ELR (cell line): ENCODE data around the gene USH1C.
A peak's percentile ranks its signal among the peaks of the same experiment; 100 is the strongest.

Source experiments
- DNase-seq: peaks from one replicate; pipeline ENCODE4 v3.0.0-alpha.2; 2015; ENCODE audit warnings: low read depth

The USH1C gene

DNA sequence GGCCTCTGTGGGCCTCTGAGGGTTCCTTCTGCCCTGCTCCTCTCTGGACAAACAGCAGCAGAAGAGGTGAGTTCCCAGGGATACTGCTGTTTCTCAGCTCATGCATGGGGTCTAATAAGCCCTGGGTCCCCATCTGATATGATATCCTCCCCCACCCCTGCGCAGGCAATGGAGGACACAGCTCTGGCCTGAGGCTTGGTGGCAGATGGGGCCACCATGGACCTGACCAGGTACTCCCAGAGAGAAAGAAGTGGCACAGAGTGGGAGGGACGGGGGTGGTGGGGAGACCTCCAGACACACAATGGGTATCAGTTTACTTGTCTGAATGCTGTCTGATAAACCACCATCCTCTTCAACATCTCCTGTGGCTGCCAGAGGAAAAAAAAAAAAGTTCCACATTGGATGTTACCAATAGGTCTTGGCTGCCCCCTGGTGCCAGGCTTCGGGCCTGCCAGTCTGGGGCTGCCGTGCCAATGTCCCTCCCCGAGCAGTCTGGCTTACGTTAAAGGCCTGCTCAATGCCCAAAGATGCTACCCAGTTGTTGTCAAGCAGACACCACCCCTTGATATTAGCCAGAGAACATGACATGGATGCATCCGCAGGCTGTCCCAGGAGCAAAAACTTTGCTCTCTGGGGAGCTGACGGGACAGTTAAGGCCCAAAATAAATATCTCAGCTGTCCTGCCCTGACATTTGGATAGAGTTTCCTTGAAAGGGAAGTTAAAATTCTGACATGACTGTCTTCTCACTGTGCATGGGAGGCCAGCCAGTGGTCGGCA, 39.7 kb downstream of the USH1C start:
- DNase-seq, result peak; percentile 79

DNA sequence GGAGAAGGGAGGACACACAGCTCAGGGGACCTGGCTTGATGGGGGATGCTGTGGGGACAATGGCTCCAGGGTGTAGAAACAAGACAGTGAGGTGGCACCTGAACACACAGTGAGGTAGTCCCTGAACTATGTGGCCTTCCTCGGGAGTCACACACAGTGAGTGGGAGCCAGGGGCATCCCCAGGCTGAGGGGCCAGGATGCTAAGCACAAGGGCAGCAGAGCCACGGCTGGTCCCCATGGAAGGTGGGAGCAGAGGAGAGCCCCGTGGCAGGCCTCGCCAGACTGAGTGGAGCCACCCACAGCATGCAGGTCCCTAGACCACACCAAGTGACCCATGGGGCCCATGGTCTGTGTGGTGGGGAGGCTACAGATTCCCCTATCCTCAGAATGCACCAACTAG, 41.6 kb downstream of the USH1C start:
- DNase-seq, result no peak

DNA sequence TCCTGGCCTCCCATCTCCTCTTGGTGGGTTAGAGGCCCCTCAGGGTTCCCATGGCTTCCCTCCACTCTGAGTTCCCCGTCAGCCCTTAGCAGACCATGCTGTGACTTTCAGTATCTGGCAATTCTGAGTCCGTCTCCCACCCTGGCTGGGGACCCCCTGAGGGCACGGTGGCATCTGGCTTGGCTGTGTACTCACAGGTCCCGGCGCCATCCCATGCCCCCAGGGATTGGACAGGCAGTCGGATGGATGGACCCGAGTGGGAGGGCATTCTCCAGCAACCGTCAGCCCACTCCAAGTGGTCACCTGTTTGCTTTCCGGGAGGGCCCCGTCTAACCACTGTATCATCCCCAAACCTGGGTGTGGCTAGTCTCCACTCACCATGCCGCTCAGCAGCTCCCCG, 43.5 kb downstream of the USH1C start:
- DNase-seq, result no peak

DNA sequence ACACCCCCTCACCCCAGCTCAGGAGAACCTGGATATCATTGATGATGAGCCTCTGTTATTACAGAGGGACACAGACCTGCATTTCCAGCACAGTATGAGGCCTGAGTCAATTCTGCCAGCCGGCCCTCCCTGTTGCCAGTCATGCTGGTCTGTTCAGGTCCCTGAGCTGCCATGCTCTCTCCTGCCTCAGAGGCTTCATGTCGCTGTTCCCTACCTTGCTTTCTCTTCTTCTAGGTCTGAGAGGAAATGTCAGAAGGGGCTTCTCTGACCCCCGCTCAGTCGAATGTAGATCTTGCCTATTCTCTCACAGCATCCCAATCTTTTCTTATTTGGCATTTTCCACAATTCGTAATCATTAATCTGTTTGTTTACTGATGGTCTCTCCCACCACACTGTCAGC, 45.7 kb downstream of the USH1C start:
- peak; percentile 51 for DNase-seq

DNA sequence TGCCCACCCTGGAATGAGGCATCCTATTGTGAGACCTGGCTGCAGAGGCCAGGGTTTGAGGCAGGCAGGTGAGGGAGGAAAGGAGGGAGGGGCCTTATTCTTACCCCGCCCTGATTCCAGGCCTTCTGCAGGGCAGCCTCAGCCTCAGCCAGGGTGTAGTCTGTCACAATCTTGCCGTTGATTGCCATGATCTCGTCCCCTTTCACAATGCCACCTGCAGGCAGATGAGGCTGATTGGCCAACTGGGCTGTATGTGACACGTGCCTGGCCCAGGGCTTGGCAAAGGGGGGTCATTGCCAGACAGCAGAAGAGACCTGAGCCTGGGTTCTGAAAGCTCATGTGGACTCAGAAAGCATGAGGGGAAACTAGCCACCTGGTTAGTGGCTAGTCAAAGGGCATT, 46.2 kb downstream of the USH1C start:
- no peak for DNase-seq

DNA sequence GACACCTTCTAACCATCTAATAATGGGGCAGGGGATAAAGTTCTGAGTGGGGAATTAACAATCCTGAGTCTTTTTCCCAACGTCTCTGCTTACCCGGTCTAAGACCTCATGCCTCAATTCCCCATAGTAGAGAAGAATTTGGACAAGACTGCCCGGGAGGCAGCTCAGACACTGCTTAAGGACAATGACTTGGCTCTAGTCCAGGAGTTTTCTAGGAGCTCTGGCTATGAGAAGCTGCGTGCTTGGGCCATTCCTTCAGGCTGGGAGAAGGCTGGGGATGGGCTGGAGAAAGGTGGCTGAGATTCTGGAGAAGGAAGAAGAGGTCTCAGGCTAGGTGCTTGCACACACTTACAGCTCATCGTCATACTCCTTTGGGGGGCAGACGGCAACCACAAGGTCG, 47.8 kb downstream of the USH1C start:
- no peak for DNase-seq

DNA sequence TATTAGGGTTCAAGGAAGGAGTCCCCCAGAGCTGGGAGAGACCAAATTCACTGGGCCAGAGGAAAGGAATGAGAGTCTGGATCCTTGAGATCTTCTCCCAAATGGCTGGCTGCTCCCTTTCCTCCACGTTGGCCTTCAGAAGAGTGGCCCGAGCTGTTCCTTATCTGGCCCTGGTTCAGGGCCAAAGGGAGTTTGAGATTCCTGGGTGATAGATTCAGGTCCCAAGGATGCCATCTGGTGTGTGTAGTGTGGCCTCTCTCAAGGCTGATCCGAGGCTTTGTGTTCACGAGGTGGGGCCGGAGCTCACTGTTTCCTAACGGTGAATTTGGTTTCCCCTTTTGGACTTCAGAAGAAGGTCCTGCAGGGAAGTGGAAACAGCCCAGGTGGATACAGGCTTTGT, 50.2 kb downstream of the USH1C start:
- DNase-seq, result no peak

DNA sequence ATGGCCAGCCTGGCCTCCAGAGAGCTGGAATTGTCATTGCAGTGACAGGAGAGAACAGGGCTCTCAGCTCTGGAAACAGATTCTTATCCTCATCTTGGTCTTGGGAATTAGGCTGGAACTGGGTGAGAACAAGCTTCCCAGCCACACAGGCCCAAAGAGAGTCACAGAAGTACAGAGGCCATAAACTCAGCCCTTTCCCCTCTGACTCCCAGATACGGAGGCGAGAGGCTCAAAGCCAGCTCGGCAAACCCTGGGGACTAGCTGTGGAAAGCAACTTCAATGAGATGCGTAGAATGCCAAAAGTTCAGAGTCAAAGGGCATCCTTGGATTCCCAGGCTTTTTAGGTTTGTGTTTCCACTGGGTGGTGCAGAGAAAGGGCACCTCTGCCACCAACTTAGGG, 53.3 kb downstream of the USH1C start:
- no peak for DNase-seq

DNA sequence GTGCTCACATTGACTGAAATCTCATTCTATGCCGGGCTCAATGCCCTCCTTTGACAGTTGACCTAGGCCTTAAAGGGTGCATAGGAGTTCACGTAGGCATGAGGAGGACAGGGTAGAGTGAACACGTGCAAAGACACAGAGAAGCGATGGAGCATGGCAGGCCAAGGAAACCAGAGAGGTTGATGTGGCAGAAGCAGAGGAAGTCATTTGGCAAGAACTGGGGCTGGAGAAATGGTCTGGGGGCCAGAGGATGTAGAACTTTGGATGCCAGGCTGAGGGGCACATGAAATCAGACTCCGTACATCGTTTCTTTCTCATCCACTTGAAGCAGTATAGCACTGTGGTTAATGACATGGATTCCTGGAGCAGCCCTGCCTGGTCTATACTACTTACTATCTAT, 54.0 kb downstream of the USH1C start:
- no peak for DNase-seq

DNA sequence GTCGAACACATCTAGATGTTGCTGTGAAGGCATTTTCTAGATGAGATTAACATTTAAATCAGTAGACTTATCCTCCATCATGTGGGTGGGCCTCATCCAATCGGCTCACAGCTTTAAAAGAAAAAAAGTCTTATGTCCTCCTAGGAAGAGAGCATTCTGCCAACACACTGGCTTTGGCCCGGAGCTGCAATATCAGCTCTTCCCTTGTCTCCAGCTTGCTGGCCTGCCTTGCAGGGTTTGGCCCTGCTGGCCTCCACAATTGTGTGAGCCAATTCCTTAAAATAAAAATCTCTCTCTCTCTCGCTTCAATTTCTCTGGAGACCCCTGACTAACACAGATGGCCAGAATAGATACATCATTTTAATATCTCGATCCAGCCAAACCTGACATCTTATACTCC, 54.5 kb downstream of the USH1C start:
- no peak for DNase-seq

DNA sequence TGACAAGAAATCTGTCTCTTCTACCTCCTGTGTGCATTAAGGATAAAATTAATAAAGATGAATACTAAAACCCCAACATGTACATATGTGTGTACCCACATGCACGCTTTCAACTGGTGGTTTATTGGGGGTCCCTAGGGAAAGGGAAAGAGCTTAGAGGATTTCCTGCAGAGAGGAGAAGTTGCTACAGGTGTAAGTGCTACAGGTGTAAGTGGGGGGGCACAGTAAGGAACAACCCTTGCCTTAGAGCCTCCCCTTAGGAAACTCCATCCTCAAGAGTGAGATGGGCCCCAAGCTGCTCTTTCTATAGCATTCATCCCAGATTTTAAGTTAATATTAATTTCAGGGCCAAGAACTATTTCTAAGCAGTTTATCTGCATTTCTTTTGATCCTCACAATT, 55.7 kb downstream of the USH1C start:
- no peak for DNase-seq

DNA sequence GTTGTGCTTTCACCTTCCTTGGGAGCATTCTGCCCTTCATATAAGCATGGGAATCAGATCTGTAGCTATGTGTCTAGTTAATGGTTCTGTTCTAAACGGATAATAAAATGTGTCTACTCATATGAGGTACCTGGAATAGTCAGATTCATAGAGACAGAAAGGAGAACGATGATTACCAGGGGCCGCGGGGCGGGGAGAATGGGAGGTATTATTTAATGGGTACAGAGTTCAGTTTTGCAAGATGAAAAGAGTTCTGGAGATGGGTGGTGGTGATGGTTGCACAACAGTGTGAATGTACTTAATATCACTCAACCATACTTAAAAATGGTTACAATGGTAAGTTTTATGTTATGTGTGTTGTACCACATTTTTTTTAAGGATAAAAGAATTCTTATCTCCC, 57.6 kb downstream of the USH1C start:
- DNase-seq, result no peak

DNA sequence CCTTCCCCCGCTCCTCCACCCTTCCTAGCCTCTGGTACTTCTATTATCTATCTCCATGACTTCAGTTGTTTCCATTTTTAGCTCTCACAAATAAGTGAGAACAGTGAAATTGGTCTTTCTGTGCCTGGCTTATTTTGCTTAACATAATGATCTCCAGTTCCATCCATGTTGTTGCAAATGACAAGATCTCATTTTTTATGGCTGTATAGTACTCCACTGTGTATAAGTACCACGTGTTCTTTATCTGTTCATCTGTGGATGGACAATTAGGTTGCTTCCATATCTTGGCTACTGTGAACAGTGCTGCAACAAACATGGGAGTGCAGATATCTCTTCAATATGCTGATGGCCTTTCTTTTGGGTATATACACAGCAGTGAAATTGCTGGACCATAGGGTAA, 60.7 kb downstream of the USH1C start:
- DNase-seq, result no peak

DNA sequence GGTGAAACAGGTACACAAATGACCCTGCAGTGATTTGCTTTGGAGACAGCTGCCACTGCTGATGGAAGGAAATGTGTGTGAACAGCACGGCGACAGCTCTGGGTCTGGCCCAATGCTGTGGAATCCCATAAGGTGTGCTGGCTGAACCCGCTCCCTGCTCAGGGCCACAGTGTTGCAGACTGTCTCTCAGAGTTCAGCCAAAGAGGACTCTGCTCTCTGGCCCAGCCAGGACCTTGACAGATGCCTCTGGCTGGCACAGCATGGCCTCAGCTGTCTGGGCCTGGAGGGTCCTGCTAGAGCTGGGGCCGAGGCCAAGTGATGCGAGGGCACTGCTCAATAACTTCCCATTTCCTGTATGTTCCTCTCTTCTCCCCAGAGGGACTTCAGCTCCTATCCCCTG, 62.3 kb downstream of the USH1C start:
- DNase-seq, result no peak

DNA sequence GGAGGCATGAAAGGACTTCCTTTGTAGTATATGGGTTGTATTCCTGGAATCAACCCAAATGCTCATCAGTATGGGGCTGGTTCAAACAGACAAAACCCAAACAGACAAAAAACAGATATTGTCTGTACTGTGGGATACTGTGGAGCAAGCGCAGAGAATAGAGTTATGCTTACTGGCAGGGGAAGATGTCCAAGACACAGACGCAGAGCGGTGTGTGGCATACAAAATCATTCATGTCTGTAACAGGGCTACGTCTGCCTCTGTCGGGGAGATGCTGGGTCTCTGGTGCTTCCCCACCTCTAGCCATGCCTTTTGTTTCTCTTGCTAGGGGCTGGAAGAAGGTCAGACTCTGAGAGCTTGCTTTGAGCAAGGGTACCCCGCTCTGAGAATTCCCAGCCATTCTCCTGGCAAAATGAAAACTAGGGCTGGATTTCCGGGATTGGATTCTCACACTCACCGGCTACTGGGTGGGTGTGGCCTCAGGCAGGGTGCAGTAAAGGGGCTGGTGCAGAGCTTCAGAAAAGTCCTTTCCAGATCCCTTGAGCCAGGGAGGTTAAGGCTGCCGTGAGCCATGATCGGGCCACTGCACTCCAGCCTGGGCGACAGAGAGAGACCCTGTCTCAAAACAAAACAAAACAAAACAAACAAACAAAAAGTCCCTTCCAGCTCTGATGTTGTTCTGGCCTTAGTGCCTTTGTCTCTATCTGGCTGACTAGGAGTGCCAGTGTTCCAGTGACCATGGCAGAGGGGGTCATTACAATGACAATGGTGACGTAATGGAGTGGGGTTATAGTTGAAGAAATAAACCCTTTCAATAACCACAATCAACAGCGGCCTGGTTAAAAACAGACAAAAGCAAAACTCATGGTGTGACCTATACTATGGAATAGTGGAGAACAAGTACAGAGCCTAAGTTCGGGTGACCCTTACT, 64.7 kb downstream of the USH1C start:
- DNase-seq, result peak; percentile 43

DNA sequence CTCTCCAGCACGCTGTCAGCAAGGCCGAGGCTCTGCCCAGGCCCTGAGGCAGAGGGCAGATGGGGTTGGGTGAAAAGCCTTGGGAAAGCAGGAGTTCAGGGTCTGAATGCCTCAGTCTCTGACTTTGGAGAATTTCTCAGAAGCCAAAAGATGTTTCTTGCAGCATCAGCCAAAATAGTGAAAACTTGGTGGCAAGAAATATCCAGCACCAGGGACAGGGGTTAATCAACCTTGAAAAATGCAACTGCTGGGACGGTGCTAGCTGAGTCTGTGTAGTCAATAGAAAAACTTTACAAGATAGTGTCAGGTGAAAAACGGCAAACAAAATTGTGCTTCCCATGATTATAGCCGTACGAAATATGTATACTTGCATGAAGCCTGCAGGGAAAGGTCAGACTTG, 66.1 kb downstream of the USH1C start:
- no peak for DNase-seq

DNA sequence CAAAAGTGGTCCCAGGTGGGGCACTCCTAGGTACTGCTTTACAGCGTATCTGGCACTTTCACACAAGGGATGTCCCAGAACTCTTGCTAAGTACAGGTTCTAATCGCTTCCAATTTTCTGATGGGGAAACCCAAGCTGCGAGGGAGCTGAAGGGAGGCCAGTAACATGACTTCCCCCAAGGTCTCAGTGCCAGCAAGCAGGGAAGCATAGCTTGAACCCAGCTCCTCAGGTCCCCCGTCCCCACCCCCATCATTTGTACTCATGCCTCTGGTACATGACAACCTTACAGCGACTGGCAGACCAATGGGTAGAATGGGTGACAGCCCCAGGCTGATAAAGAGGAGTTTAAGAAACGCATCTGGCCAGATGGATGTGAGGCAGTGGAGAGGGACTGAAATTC, 66.9 kb downstream of the USH1C start:
- no peak for DNase-seq

DNA sequence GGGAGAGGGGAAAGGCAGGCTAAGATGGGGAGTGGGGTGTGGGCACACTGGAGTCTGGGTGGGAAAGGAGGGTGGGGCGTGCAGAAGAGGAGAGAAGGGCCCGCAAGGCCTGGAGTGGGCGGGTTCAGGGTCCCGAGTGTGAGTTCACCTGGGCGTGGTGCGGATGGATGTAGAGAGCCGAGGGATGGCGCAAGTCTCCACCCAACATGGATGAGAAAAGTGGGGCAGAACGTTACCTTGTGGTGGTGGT, 67.2 kb downstream of the USH1C start:
- DNase-seq, result no peak

DNA sequence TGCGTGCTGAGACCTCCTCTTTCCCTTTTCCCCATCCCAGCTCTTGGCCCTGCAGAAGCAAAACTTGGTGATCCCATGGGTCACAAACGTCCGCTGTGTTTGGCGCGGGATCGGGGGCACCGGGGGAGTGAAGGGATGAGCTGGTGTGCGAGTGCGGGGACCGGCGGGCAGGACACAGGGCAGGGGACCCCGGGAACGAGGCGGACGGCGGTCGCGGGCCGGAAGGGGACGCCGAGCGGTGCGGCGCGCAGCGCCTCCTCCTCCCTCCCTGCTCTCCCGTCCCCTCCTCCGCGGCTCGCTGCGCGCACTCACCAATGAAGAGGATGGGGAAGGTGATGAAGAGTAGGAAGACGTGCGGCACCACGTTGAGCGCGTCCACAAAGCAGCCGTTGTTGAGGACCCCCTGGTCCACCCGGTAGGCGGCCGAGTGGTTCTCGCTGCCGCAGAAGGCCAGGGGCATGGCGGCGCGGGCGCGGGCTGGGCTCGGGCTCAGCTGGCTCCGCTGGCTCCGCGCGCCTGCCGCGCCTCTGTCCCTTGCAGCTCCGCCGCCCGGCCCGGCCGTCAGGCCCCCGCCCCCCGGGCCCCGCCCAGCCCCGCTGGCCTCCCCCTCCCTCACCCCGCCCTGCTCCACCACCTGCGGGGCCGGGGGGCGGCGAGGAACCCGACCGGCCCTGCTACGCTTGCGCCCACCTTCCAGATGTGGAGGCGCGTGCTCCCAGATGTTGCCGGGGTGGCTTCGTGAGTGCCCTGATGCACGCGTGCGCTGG, 67.7 kb downstream of the USH1C start, which contains the start of gene ABCC8:
Gene ABCC8, minus strand, starts transcription at position 529 of the 767 bp plus-strand sequence. Its CDS starts 69 bp downstream, at position 460.
- DNase-seq, result no peak

DNA sequence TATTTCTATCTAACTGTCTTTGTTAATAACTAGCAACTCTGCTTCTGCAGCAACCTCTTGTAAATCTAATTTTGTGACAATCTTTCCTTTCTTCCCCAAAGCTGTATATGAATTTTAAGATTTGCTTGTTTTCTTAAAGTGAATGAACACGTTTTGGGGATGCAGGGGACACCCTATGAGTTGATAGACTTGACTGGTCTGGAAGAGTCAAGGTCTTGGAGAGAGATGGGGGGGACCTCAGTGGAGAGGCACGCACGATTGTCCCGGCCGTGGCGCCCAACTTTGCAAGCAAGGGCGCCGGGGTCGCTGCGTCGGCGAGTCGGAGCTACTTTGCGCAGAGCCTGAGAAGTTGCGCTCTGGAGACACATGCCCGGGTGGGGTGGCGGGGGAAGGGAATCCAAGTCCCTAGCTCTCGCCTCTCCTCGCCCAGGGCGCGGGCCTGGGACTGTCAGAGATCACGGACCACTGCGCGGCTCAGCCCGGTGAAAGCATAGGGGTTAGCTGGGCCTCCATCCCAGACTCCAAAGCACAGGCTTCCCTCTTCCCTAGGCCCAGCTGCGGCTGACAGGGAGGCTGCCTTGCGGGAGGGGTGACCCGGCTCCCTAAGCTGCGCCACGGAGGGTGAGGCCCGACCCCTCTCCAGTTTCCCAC, 68.4 kb downstream of the USH1C start:
- DNase-seq, result no peak

DNA sequence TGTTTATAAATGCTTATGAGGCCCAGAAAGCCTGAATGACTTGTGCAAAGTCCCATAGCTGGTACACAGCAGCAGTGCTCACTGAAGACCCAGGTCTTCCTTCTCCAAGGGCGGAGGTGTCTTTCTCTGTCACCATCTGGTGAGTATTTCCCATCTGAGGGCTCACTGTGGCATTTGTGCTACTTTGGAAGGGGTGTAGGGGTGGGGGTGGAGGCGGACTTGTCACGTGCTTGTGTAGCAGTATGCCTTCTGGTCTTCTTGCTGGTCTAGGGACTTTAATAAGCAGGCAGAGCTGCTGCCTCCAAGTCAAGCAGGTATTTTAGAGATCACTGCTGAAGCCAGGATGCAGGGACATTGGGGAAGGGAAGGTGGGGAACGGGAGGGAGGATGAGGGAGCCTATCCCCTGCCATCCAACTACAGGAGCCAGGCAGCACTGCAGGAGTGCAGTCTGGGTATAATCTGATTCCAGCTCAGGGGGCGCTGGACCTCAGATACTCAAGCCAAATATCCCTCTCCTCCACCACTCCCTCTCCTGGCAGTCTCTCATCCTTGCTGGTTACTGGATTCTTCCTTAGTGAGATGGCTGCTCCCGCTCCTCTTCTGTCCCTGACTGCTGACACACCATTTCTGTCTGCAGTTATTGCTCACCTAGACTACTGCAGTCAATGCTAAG, 71.0 kb downstream of the USH1C start:
- DNase-seq, result peak; percentile 74

DNA sequence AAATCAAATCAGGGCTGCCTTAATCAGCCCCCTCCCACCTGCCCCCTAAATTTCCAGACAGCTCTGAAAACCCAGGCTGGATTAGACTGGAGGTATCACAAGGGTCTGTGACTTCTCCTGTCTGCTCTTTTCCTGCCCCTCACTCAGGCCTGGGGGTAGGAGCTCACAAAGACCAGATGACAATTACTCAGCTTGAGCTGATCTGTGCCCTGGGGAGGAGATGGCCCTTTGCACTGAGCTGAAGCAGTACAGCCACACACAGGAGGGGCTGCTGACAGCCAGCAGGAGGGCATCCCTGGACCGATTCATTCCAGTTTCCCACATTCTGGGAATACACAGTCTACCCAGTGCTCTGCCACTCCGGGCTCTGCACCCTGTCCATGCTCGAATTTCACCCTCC, 71.7 kb downstream of the USH1C start:
- DNase-seq, result no peak
